ENCODE results near the gene PEG3.

DNA sequence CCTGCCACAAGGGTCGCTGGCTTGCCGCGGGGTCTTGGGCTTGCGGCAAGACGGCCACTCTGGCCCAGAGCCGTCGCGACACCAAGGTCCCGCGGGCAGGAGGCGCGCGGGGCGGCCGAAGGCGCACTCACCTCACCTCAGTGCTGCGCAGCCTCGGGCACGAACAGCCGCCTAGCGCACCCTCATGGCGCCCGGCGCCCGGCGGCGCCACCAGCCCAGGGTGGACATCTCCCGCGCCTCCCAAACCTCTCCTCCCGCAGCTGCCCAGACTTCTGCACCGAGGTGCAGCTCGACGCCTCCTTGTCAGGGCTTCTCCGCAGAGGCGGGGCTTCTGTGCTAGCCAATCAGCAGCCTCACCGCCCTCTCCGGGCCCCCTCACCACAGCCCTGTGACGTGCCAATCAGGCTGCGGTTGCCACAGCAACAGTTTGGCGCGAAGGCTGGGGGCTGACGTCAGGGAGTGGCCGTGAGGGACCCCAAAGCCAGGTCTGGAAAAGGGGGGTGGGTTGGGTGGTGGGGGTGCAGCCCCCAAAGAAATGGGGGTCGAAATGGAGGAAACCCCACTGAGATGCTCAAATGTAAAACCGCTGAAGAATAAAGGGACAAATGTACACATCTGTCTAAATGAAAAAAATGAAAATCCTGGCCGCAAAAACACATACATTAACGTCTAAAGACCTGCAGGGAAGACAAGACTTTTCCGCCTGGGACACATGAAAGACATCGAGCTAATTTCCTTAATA is at the start of gene PEG3, which contains the start of gene ZIM2:
- TF ChIP-seq, protein P1, sequence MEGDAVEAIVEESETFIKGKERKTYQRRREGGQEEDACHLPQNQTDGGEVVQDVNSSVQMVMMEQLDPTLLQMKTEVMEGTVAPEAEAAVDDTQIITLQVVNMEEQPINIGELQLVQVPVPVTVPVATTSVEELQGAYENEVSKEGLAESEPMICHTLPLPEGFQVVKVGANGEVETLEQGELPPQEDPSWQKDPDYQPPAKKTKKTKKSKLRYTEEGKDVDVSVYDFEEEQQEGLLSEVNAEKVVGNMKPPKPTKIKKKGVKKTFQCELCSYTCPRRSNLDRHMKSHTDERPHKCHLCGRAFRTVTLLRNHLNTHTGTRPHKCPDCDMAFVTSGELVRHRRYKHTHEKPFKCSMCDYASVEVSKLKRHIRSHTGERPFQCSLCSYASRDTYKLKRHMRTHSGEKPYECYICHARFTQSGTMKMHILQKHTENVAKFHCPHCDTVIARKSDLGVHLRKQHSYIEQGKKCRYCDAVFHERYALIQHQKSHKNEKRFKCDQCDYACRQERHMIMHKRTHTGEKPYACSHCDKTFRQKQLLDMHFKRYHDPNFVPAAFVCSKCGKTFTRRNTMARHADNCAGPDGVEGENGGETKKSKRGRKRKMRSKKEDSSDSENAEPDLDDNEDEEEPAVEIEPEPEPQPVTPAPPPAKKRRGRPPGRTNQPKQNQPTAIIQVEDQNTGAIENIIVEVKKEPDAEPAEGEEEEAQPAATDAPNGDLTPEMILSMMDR (optimal IDR thresholded peaks at IDR 0.05 in 1 of 3, IDR thresholded peaks at IDR 0.05 in 1 of 3, conservative IDR thresholded peaks at IDR 0.05 in 1 of 3; ENCODE audit: extremely low read depth in 1 of 3, insufficient read depth in 2 of 3, low read length in 3 of 3), result no peak
- TF ChIP-seq EZH2 (IDR thresholded peaks at IDR 0.05; ENCODE audit: low read length), result no peak

Data from keratinocyte (primary cell).